Pancreas (tissue), 10 donors: ENCODE data around the gene MOK. TPM values are rescaled to one million over a fixed set of nuclear protein-coding genes. Genes with fewer than 3 reads are reported as not detected.

Experiments used
- ATAC-seq, 4 donors: fragments of 200-7000 bp; cut with Tn5 transposase; one replicate each; pipeline versions ENCODE4 v1.8.0 to v1.9.1; 2020; ENCODE audit warnings: mild to moderate bottlenecking in 4 of 4, moderate library complexity in 4 of 4
- DNase-seq, 6 donors: peaks; one replicate each; pipeline ENCODE4 v3.0.0-alpha.2; 2020
- FAIRE-seq: peaks from 2 replicates; lab custom pipeline; 2012; peaks lifted over from hg19 to GRCh38; lab: Jason Lieb, UNC
- H3K27ac ChIP-seq, 4 donors: fragments of 200-600 bp; sonication (generic); 1 replicate in 3 of 4; 2 replicates in 1 of 4; pipeline versions ENCODE4 v1.5.0 to v1.8.0; 2020
- H3K27me3 ChIP-seq, 4 donors: fragments of 200-600 bp; one replicate each; pipeline ENCODE4 v1.8.0; 2021
- H3K36me3 ChIP-seq, 3 donors: fragments of 200-600 bp; sonication (generic) in 1 of 3; one replicate each; pipeline versions ENCODE4 v1.5.0 to v1.8.0; 2020 to 2021
- H3K4me1 ChIP-seq, 3 donors: fragments of 200-600 bp; one replicate each; pipeline ENCODE4 v1.8.0; 2021
- H3K4me3 ChIP-seq, 4 donors: fragments of 200-600 bp; sonication (generic) in 2 of 4; one replicate each; pipeline versions ENCODE4 v1.5.0 to v1.8.0; 2020 to 2021
- H3K9me3 ChIP-seq, 4 donors: fragments of 200-600 bp; one replicate each; pipeline ENCODE4 v1.8.0; 2021
- WGBS, 2 donors: extraction: QIAGEN DNeasy Blood & Tissue Kit; methylation state at CpG; one replicate each; pipeline ENCODE4 v1.1.7; 2013; 5-methylcytosine and 5-hydroxymethylcytosine counted together
- intact Hi-C, 3 donors: fragments of 100-400 bp; cut with DNase I; formaldehyde crosslinking; loops; one replicate each; pipeline versions ENCODE4 v1.11.1 to v1.14.2; 2022
- polyA plus RNA-seq, 2 donors: library from polyadenylated mRNA; stranded (reverse); fragments of 200-250 nt; gene quantifications; one replicate each; pipeline ENCODE4 v1.2.3, GENCODE V29; 2013
- total RNA-seq, 6 donors: library from RNA; stranded (reverse); fragmentation: NEBNext Ultra II Directional in 4 of 6; extraction: Animal tissue kit (Norgen Biotek cat#: 25700) in 4 of 6; gene quantifications; one replicate each; pipeline versions ENCODE4 v1.2.1 to v1.2.4, GENCODE V29; 2021 to 2023
- TF ChIP-seq, protein P1 (sequence below), 4 donors: fragments of 200-600 bp; sonication (generic) in 3 of 4; IDR thresholded peaks; one replicate each; pipeline versions ENCODE4 v1.5.0 to v1.8.0; 2021; ENCODE audit warnings: antibody characterized with exemption in 4 of 4
- donor health status: healthy with polysubstance abuse.
- donor health status: DM: no; HTN: no; CAD: no; lungs with moderate emphysema.
- donor health status: DM: no; HTN: no; CAD: no.
- donor health status: control.
- donor health status: control.
- donor health status: Bipolar disorder and iron deficiency.
- donor health status: DM: yes; HTN: yes; CAD: no.
- donor health status: DM: no; HTN: no; CAD: no.
- donor health status: DM: no; HTN: no; CAD: no.
- donor health status: DM: yes; HTN: yes; CAD: no.

MOK gene
- total and polyA plus RNA-seq, 8 donors: 7.7 to 35.9 (median 9.4) TPM

DNA sequence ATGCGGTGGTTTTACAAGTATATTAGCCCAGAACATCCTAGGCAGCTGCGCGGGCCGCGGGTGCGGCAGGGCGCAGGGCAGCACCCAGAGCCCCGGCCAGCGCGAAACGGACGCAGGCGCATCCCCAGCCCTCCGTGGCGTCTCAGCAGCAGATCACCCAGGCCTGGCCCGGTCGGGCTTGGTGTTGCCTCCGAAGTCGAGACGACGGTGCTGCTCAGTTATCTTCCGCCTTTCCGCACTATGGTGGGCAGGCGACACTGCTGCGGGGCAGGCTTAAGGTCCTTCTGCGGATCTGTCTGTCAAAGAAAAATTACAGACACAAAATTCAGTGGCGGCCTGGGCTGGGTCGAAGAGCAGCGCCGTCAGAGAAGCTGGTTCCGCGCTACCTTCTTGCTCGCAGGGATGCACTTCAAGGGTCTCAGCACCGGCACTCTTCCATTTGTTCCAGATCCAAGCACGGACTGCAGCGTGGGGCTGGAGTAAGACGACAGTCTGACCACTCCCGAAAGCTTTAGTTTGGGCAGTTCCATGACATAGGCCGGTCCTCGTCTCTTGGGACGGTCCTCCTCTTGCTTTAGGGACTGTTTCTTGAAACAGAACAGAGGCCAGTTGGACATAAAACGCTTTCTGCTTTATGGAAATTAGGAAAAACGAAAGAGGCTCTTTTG is 75.8 kb downstream of the MOK start:
- WGBS, 2 donors: 94 to 95% methylated on average over 43 of the region's 43 CpGs
- Histone ChIP-seq H3K27ac (no peak overlapping the region), H3K27me3 (no peaks in the 10 kb centered on the region), H3K4me1 (no peaks in the 10 kb centered on the region), H3K36me3 (peaks cover 0 to 8% (median 0%) of the 10 kb centered on the region in 3 donors), H3K4me3 (no peak overlapping the region), H3K9me3 (no peaks in the 10 kb centered on the region)
- no peak for ATAC-seq
- FAIRE-seq: no peak
- intact Hi-C loops: no loop called here
- TF ChIP-seq, protein P1, sequence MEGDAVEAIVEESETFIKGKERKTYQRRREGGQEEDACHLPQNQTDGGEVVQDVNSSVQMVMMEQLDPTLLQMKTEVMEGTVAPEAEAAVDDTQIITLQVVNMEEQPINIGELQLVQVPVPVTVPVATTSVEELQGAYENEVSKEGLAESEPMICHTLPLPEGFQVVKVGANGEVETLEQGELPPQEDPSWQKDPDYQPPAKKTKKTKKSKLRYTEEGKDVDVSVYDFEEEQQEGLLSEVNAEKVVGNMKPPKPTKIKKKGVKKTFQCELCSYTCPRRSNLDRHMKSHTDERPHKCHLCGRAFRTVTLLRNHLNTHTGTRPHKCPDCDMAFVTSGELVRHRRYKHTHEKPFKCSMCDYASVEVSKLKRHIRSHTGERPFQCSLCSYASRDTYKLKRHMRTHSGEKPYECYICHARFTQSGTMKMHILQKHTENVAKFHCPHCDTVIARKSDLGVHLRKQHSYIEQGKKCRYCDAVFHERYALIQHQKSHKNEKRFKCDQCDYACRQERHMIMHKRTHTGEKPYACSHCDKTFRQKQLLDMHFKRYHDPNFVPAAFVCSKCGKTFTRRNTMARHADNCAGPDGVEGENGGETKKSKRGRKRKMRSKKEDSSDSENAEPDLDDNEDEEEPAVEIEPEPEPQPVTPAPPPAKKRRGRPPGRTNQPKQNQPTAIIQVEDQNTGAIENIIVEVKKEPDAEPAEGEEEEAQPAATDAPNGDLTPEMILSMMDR (IDR thresholded peaks at IDR 0.05): no peak
- peak in 1 of 6 donors; percentile 55 for DNase-seq

DNA sequence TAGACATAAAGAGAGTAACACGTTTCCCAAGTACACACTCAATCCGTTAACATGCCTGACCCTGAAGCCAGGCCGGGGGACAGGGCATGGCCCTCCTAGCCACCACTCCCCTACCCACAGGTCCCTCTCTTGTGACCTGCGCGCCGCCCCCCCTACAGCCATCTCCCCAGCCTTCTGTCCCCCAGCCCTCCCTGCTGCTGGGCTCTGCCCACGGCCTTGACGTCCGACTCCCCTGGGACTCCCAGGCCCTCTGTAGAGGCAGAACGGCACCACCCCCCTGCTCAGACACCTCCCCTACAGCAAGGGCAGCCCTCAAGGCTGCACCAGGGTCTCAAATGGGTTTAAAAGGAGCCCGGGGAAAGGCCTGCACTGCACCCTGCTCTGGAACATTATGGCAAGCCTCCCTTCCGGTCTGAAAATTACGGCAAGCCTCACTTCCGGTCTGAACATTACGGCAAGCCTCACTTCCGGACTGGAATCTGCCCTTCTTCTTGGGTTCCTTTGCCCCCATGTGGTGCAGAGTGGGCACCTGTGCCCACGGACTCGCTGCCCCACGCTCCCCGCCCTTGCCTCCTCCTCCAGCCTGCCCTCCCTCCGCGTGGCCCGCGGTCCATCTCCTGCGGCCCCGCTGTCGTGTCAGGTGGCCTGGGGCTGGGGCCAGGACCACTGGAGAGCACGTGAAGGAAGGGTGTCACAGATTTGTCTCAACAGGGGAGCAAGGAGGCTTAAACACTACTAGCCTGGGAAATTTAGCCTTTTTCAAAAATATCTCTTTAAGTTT is 77.6 kb downstream of the MOK start:
- 79 to 81% methylated on average over 28 of the region's 28 CpGs for WGBS, 2 donors
- Histone ChIP-seq H3K27ac (no peak overlapping the region), H3K4me1 (no peaks in the 10 kb centered on the region), H3K36me3 (peaks cover 0 to 9% (median 0%) of the 10 kb centered on the region in 3 donors), H3K4me3 (no peak overlapping the region), H3K27me3 (no peaks in the 10 kb centered on the region), H3K9me3 (no peaks in the 10 kb centered on the region)
- intact Hi-C loops: no loop called here
- peak in 1 of 4 donors; percentile 6 for ATAC-seq
- peak in 1 of 6 donors; percentile 61 for DNase-seq
- TF ChIP-seq, protein P1 (IDR thresholded peaks at IDR 0.05): no peak
- no peak for FAIRE-seq

DNA sequence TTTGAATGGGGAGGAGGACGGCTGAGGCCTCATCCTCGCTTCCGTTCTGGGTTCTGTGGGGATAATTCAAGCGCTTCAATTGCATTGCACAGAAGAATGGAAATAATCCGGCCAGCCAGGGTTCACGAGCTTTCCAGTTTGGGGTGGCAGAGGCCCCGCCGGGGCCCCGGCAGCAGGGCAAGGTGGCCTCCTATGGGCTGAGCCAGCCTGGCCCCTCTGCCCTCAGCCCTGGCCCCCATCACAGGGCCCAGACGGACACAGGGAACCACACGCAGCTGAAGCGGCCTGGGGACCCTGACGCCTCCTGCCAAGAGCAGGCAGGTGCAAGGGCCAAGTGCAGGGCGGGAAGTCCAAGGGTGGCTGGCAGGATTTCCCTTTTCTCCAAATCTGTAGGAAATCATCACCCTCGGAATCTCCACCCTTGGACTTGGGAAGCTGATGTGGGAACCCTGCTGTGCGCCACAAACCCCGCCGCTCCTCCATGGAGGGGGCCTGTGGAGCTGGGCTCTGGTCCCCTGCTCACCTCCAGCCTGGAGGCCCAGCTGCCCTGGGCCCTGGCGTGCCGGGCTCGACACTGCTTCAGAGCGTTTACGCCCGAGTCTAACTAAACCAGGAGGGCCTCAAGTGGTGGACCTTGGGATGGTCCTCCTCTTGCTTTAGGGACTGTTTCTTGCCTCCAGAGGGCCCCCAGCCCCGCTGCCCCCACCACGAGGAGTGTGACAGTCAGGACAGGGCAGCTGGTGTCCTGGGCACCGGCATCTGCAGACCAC is 78.4 kb downstream of the MOK start:
- TF ChIP-seq, protein P1 (IDR thresholded peaks at IDR 0.05): no peak
- no peaks in the 10 kb centered on the region for H3K4me1 ChIP-seq
- H3K4me3 ChIP-seq: no peak overlapping the region
- peaks cover 0 to 9% (median 0%) of the 10 kb centered on the region in 3 donors for H3K36me3 ChIP-seq
- ATAC-seq (no peak), FAIRE-seq (no peak), DNase-seq (peak in 1 of 6 donors; percentile 65)
- no peaks in the 10 kb centered on the region for H3K9me3 ChIP-seq
- no peak overlapping the region for H3K27ac ChIP-seq
- intact Hi-C loops: no loop called here
- no peaks in the 10 kb centered on the region for H3K27me3 ChIP-seq
- 84 to 87% methylated on average over 27 of the region's 27 CpGs for WGBS, 2 donors

DNA sequence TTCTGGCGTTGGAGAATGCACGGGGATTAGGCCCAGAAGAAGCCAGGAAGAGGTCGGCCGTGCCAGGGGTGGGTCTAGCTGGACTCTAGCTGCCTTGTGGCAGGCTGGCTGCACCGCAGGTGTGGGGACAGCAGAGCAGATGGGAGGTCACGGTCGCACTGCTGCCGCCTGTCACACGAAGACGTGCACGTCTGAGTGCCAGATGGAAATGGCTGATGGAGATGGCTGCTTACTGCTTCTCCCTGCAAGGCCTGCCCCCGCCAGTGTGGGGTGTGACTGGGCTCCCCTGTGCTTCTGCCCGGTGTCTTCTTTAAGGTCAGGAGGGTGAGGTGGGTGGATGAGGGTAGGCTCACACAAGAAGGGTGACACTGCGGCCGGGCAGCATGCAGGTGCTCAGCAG is 79.0 kb downstream of the MOK start:
- TF ChIP-seq, protein P1 (IDR thresholded peaks at IDR 0.05): no peak
- Histone ChIP-seq H3K4me3 (no peak overlapping the region), H3K9me3 (no peaks in the 10 kb centered on the region), H3K36me3 (peaks cover 0 to 9% (median 0%) of the 10 kb centered on the region in 3 donors), H3K27me3 (no peaks in the 10 kb centered on the region), H3K4me1 (no peaks in the 10 kb centered on the region), H3K27ac (no peak overlapping the region)
- peak in 1 of 6 donors; percentile 55 for DNase-seq
- intact Hi-C loops: no loop called here
- no peak for FAIRE-seq
- WGBS, 2 donors: 73 to 78% methylated on average over 15 of the region's 15 CpGs
- ATAC-seq: no peak
